ENCODE results near the gene PPP1R1A.

DNA sequence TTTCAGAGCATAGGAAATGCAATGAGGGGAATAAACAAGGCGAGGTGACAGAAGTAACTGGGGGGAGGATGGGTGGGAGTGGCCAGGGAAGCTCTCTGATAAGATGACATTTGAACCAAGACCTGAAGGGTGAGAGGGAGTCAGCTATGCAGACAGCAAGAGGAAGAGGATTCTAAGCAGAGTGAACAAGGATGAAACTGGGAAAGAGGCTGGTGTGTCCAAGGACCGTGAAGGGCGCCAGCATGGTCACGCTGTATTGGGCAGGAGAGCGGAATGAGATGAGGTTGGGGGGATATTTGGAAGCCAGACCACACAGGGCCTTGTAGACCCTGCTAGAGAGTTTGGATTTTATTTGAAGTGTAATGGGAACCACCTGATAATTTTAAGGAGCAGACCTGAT lies 10.5 kb upstream of the PPP1R1A start:
- TF ChIP-seq, protein P1, sequence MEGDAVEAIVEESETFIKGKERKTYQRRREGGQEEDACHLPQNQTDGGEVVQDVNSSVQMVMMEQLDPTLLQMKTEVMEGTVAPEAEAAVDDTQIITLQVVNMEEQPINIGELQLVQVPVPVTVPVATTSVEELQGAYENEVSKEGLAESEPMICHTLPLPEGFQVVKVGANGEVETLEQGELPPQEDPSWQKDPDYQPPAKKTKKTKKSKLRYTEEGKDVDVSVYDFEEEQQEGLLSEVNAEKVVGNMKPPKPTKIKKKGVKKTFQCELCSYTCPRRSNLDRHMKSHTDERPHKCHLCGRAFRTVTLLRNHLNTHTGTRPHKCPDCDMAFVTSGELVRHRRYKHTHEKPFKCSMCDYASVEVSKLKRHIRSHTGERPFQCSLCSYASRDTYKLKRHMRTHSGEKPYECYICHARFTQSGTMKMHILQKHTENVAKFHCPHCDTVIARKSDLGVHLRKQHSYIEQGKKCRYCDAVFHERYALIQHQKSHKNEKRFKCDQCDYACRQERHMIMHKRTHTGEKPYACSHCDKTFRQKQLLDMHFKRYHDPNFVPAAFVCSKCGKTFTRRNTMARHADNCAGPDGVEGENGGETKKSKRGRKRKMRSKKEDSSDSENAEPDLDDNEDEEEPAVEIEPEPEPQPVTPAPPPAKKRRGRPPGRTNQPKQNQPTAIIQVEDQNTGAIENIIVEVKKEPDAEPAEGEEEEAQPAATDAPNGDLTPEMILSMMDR (IDR thresholded peaks at IDR 0.05; ENCODE audit: poor library complexity) = no peak
- TF ChIP-seq EZH2 (IDR thresholded peaks at IDR 0.05; ENCODE audit: borderline replicate concordance) = no peak

Data from hepatocyte (in vitro differentiated cells).